GM12872 (cell line): Measurements from ENCODE around the gene RCBTB1.

Experiments
- CTCF ChIP-seq: IDR thresholded peaks from 3 replicates; pipeline ENCODE4 v1.5.1; 2011; ENCODE audit warnings: low read depth, mild to moderate bottlenecking, low read length, moderate library complexity; ENCODE audit not compliant: insufficient read depth

Gene RCBTB1

GRCh38 chr13:49543656-49544055 is 41.7 kb downstream of the RCBTB1 start:
- TF ChIP-seq CTCF: no peak

- no peak for TF ChIP-seq CTCF
Measured at GRCh38 chr13:49540552-49540951, 44.8 kb downstream of the RCBTB1 start.

GRCh38 chr13:49539746-49540145 is 45.6 kb downstream of the RCBTB1 start:
- TF ChIP-seq CTCF: no peak

GRCh38 chr13:49539313-49539712 is 46.0 kb downstream of the RCBTB1 start:
- no peak for TF ChIP-seq CTCF

GRCh38 chr13:49538404-49538803 is 47.0 kb downstream of the RCBTB1 start:
- no peak for TF ChIP-seq CTCF

- no peak for TF ChIP-seq CTCF
Measured at GRCh38 chr13:49536144-49536873, 49.0 kb downstream of the RCBTB1 start.

- TF ChIP-seq CTCF: no peak
Measured at GRCh38 chr13:49533591-49534269, 51.6 kb downstream of the RCBTB1 start.
